GM19025 (cell line): ENCODE results near the gene DNAJC10.

Source experiments
- ATAC-seq: cut with Tn5 transposase; IDR thresholded peaks from one replicate; pipeline ENCODE4 v1.9.1; 2021; ENCODE audit warnings: mild to moderate bottlenecking, low read depth, moderate library complexity; ENCODE audit not compliant: unreplicated experiment

Gene DNAJC10

DNA sequence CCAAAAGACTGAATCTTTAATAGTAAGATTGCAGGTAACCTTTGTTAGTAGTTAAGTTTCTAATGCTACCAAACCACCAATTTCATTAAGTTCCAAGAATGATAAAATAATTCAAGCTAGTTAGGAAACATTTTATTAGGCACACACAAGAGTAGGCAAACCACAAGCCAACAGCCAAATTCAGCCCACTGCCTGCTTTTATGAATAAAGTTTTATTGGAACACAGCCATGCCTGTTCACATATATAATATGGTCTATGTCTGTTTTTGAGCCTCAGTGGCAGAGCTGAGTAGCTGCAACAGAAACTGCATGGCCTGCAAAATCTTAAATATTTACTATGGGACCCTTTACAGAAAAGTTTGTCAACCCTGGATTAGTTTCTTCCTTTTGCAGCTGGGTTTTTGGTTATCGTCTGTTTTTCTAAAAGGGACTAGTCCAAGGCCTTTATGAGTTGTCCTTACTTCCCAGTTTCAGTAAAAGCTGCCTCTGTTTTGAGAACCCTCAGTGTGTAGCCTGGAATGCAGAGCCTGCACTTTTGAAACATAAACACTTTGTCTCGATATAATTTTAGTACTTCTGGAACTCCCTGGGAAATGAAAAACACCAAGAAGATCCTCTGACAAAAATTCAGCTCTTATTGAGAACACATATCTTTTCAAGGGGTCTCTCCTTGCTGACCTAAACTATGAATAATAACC, 111.3 kb downstream of the DNAJC10 start:
- ATAC-seq, result no peak

GRCh38 chr2:182831101-182831500, 115.0 kb downstream of the DNAJC10 start:
- no peak for ATAC-seq

- no peak for ATAC-seq
These were observed 115.9 kb downstream of the DNAJC10 start for GRCh38 chr2:182831921-182832320.

DNA sequence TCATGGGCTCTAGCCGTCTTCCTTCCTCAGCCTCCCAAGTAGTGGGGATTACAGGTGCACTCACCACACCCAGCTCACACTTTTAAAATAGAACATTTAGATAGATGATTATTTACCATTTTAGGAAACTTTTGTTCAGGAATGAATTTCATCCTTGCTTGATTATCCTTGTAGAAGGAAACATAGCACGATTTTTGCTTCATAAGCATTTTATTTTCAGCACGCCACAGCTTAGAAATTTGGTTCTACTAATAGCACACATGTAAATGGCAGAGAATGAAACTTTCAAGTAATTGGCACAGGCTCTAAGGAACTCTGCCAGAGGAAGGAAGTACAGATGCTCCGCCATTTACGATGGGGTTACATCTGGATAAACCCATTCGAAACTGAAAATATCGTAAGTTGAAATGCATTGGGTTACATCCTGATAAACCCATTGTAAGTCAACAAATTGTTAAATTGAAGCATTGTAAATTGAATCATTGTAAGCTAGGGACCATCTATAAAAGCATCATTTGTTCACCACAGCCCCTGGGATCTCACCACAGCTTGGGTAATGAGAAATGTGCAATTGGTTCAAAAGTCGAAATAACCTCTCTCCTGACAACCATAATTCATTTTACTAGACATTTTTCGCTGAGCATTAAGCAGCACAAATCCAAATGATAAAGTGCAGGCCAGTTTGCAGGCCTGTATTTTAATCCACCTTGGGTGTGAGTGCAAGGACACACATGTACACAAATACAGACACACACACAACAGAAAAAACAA, 117.2 kb downstream of the DNAJC10 start:
- no peak for ATAC-seq

DNA sequence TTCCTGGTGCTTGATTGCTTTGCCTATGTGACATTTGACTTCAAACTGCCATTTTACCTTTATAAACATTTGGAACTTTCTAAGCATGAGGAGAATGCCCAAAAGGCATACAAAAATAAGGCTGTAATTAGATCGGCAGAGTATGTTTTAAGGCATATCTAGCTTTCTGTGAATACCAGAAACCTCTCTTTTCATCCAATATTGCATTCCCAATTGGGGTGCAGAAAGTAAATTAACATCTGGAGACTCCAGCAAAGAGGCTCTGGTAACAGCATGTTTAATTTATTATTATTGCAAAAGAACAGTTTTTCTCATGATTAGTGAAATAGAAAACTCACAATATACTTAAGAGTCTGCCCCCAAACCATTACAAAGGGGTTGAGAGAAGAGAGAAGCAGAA, 118.2 kb downstream of the DNAJC10 start:
- ATAC-seq, result no peak

DNA sequence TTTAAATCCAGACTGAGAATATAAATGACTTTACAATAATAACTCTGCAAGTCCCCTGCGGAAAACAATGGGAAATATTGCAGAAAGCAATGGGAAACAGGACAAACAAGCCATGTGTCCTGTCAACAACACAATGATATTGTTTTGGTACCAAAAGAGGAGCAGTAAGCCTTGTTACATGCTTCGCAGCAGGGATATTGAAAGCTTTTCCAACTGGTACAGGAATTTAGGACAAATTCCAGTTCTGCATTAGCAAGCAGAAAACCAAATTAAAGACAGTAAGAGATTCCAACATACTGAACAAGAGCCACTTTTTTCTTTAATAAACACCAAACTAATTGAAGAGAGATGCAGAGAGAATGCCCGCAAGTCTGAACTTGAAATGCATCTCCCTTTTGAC, 120.4 kb downstream of the DNAJC10 start:
- no peak for ATAC-seq
